ENCODE results near the gene WDR49. TPM values are rescaled to one million over a fixed set of nuclear protein-coding genes. Genes with fewer than 3 reads are reported as not detected.
A peak's percentile ranks its signal among the peaks of the same experiment; 100 is the strongest.

Gene WDR49
- total RNA-seq, 1 experiment from 2014 or later: 1.3 TPM

GRCh38 chr3:167450675-167451074 lies 203.1 kb downstream of the WDR49 start:
- Histone ChIP-seq H3K27me3 (ENCODE audit: insufficient read depth, low read length) (no peaks in the 10 kb centered on the region), H3T11ph (ENCODE audit: low read length) (no peak overlapping the region), H3K56ac (ENCODE audit: insufficient read length, low read depth, low read length) (no peak overlapping the region), H2AFZ (ENCODE audit: low read length) (no peak overlapping the region), H3K27ac (ENCODE audit: insufficient read length, low read depth, low read length) (no peak overlapping the region), H2BK5ac (ENCODE audit: insufficient read length, low read length) (no peak overlapping the region), H4K20me1 (ENCODE audit: control insufficient read depth, insufficient read depth, insufficient read length) (no peaks in the 10 kb centered on the region), H3K9ac (ENCODE audit: extremely low read depth, insufficient read length, low read length) (no peak overlapping the region), H2BK12ac (ENCODE audit: insufficient read length, low read depth, low read length) (no peak overlapping the region), H3K4me2 (ENCODE audit: insufficient read depth, insufficient read length, low read length) (no peak overlapping the region), H2BK15ac (ENCODE audit: low read depth, low read length) (no peak overlapping the region), H3K23me2 (ENCODE audit: insufficient read length, low read depth, low read length, poor library complexity, severe bottlenecking) (no peaks in the 10 kb centered on the region), H2BK20ac (ENCODE audit: low read depth, low read length, poor library complexity, severe bottlenecking) (no peak overlapping the region), H3K9me3 (ENCODE audit: control insufficient read depth, low read depth, low read length) (no peaks in the 10 kb centered on the region), H3K18ac (ENCODE audit: insufficient read length, low read depth, low read length) (no peak overlapping the region), H2AK5ac (ENCODE audit: insufficient read length, low read length) (no peak overlapping the region), H4K5ac (ENCODE audit: insufficient read length, low read depth, low read length) (no peak overlapping the region), H3K79me1 (ENCODE audit: insufficient read depth, low read depth, low read length, poor library complexity, severe bottlenecking) (no peaks in the 10 kb centered on the region), H3K14ac (ENCODE audit: insufficient read depth, low read length) (no peak overlapping the region), H4K8ac (replicated peaks; ENCODE audit: insufficient read length, low read depth, low read length) (no peak overlapping the region), H2BK120ac (ENCODE audit: low read depth, low read length, poor library complexity, severe bottlenecking) (no peak overlapping the region), H4K91ac (ENCODE audit: insufficient read length, low read depth, low read length) (no peak overlapping the region), H3K4me1 (ENCODE audit: insufficient read depth, low read length) (peaks cover 5% of the 10 kb centered on the region; the same call in 1 of the 2 replicates), H3K4ac (ENCODE audit: low read depth, low read length) (no peak overlapping the region), H3K23ac (ENCODE audit: insufficient read length, low read depth, low read length) (no peak overlapping the region), H3K79me2 (ENCODE audit: insufficient read depth, low read length) (no peaks in the 10 kb centered on the region)
- Mint-ChIP-seq H3K9me3 (no peaks in the 10 kb centered on the region; a peak in 1 of 5 replicates), H3K4me3 (no peak overlapping the region), H3K36me3 (ENCODE audit: insufficient read depth in 1 of 3, low read depth in 3 of 3) (no peaks in the 10 kb centered on the region; a peak in 1 of 7 replicates), H3K27me3 (ENCODE audit: low read depth) (no peaks in the 10 kb centered on the region), H3K27ac (peak overlapping the region in 1 of 3 experiments; percentile 16; a peak in 2 of 7 replicates), H3K4me1 (peaks cover 46 to 48% of the 10 kb centered on the region in 2 experiments)
- WGBS (ENCODE audit: extremely low coverage, insufficient read length, low lambda C conversion rate): no CpG with 5 or more reads among the region's 2 CpGs
- TF ChIP-seq, protein P1, sequence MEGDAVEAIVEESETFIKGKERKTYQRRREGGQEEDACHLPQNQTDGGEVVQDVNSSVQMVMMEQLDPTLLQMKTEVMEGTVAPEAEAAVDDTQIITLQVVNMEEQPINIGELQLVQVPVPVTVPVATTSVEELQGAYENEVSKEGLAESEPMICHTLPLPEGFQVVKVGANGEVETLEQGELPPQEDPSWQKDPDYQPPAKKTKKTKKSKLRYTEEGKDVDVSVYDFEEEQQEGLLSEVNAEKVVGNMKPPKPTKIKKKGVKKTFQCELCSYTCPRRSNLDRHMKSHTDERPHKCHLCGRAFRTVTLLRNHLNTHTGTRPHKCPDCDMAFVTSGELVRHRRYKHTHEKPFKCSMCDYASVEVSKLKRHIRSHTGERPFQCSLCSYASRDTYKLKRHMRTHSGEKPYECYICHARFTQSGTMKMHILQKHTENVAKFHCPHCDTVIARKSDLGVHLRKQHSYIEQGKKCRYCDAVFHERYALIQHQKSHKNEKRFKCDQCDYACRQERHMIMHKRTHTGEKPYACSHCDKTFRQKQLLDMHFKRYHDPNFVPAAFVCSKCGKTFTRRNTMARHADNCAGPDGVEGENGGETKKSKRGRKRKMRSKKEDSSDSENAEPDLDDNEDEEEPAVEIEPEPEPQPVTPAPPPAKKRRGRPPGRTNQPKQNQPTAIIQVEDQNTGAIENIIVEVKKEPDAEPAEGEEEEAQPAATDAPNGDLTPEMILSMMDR (conservative IDR thresholded peaks at IDR 0.05): no peak
- DNase-seq: no peak

Measured in H9 (cell line).